A549 (cell line): ENCODE results near the gene SLCO4A1.

Experiments used
- E2F6 ChIP-seq: IDR thresholded peaks from 2 replicates; pipeline ENCODE4 v1.6.1; 2012; ENCODE audit warnings: low read depth, borderline replicate concordance
- EHF ChIP-seq: fragments of 250-450 bp; sonication (Bioruptor Pico); IDR thresholded peaks from 2 replicates; pipeline ENCODE4 v1.5.0; 2020; ENCODE audit warnings: mild to moderate bottlenecking
- EP300 ChIP-seq, 2 experiments: fragments of >200 bp; sonication (Bioruptor Twin); formaldehyde crosslinking; IDR thresholded peaks; 2 replicates in 1 of 2; 3 replicates in 1 of 2; pipeline ENCODE4 v1.6.1; 2016 to 2017
- HMGXB4 ChIP-seq: fragments of 250-450 bp; sonication (Bioruptor Pico); IDR thresholded peaks from 2 replicates; pipeline ENCODE4 v1.5.0; 2021; ENCODE audit warnings: mild to moderate bottlenecking, moderate library complexity, borderline replicate concordance
- NR3C1 ChIP-seq: fragments of >200 bp; sonication (Bioruptor Twin); formaldehyde crosslinking; IDR thresholded peaks from 3 replicates; pipeline ENCODE4 v1.6.1; 2017
- POLR2A ChIP-seq: IDR thresholded peaks from 2 replicates; pipeline ENCODE4 v1.6.1; 2012; ENCODE audit warnings: mild to moderate bottlenecking, low read length
- RCOR1 ChIP-seq: fragments of 150-350 bp; IDR thresholded peaks from 2 replicates; pipeline ENCODE4 v1.6.1; 2014; ENCODE audit warnings: antibody characterized with exemption, low read length, low read depth
- REST ChIP-seq: fragments of 200-600 bp; sonication (generic); IDR thresholded peaks from 2 replicates; pipeline ENCODE4 v1.6.1; 2016; ENCODE audit warnings: antibody characterized with exemption, mild to moderate bottlenecking, moderate library complexity
- RNF2 ChIP-seq: fragments of 200-600 bp; sonication (generic); IDR thresholded peaks from 2 replicates; pipeline ENCODE4 v1.6.1; 2016; ENCODE audit warnings: low read depth, mild to moderate bottlenecking, antibody characterized with exemption, moderate library complexity, borderline replicate concordance
- ZFP36 ChIP-seq: fragments of 450-650 bp; IDR thresholded peaks from 2 replicates; pipeline ENCODE4 v1.6.1; 2014; ENCODE audit warnings: borderline replicate concordance; ENCODE audit not compliant: partially characterized antibody
- TF ChIP-seq, protein P1 (sequence below): fragments of >200 bp; sonication (Bioruptor Twin); formaldehyde crosslinking; IDR thresholded peaks from 3 replicates; pipeline ENCODE4 v1.5.1; 2016
- TF ChIP-seq, protein P2 (sequence below): IDR thresholded peaks from 2 replicates; pipeline ENCODE4 v1.6.1; 2012
- TF ChIP-seq, protein P3 (sequence below): fragments of 450-650 bp; IDR thresholded peaks from 2 replicates; pipeline ENCODE4 v1.6.1; 2014; ENCODE audit warnings: antibody characterized with exemption

DNA sequence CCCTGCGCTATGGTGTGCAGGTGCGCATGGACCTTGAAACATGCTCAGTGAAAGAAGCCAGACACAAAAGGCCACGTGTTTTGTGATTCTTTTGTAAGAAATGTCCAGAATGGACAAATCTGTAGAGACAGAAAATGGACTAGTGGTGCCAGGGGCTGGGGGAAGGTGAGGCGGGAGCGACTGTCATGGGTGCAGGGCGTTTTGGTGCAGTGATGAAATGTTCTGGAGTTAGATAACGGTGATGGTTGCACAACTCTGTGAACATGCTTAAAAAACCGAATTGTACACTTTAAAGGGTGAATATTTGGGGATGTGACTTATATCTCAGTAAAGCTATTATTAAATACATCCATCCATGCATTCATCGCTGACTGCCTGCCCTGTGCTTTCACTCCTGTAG is 34.7 kb downstream of the SLCO4A1 start:
- TF ChIP-seq ZFP36 (no peak), POLR2A (no peak), REST (no peak), E2F6 (no peak), EHF (CRISPR knock-in tag) (no peak), NR3C1 (no peak), EP300 (IDR thresholded peaks at IDR 0.05) (no peak), RCOR1 (no peak), RNF2 (no peak), HMGXB4 (CRISPR knock-in tag) (no peak)
- TF ChIP-seq, protein P1, sequence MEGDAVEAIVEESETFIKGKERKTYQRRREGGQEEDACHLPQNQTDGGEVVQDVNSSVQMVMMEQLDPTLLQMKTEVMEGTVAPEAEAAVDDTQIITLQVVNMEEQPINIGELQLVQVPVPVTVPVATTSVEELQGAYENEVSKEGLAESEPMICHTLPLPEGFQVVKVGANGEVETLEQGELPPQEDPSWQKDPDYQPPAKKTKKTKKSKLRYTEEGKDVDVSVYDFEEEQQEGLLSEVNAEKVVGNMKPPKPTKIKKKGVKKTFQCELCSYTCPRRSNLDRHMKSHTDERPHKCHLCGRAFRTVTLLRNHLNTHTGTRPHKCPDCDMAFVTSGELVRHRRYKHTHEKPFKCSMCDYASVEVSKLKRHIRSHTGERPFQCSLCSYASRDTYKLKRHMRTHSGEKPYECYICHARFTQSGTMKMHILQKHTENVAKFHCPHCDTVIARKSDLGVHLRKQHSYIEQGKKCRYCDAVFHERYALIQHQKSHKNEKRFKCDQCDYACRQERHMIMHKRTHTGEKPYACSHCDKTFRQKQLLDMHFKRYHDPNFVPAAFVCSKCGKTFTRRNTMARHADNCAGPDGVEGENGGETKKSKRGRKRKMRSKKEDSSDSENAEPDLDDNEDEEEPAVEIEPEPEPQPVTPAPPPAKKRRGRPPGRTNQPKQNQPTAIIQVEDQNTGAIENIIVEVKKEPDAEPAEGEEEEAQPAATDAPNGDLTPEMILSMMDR = no peak
- TF ChIP-seq, protein P2, sequence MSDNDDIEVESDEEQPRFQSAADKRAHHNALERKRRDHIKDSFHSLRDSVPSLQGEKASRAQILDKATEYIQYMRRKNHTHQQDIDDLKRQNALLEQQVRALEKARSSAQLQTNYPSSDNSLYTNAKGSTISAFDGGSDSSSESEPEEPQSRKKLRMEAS = no peak
- TF ChIP-seq, protein P3, sequence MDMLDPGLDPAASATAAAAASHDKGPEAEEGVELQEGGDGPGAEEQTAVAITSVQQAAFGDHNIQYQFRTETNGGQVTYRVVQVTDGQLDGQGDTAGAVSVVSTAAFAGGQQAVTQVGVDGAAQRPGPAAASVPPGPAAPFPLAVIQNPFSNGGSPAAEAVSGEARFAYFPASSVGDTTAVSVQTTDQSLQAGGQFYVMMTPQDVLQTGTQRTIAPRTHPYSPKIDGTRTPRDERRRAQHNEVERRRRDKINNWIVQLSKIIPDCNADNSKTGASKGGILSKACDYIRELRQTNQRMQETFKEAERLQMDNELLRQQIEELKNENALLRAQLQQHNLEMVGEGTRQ = no peak
